ENCODE results near the gene TMEM144.

DNA sequence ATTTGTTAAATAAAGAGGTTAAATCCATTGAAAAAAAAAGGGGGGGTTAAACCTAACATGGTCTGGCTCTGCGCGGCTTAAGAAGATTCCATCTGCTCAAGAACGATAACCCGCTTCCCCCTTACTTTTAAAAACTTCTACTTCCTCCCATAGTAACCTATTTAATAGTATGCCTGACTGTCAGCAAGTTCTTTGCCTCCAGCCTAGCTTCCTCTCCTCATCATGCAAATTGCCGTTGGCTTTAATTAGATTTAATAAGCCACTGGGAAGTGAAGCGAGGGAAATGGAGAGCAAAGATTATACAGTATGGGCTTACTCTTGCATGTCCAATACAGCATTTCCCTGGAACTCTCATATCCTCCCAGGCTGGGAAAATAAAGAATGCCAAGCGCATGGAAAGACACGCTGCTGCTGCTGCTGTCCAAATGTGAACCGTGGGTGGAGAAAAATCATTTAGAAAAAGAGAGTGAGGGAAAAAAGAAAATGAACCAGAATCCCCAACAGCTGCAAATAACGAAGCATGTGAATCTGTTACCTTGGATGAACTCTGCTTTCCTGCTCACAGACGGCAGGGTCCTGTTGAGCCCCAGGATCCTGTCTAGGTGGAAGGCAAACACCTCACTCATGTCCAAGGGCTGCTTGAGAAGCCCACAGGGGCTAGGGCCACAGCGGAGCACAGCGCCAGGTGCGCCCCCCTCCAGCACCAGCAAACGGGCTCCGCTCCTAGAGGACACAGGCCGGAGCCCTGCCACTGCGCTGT lies 40.2 kb upstream of the TMEM144 start:
- TF ChIP-seq, protein P1, sequence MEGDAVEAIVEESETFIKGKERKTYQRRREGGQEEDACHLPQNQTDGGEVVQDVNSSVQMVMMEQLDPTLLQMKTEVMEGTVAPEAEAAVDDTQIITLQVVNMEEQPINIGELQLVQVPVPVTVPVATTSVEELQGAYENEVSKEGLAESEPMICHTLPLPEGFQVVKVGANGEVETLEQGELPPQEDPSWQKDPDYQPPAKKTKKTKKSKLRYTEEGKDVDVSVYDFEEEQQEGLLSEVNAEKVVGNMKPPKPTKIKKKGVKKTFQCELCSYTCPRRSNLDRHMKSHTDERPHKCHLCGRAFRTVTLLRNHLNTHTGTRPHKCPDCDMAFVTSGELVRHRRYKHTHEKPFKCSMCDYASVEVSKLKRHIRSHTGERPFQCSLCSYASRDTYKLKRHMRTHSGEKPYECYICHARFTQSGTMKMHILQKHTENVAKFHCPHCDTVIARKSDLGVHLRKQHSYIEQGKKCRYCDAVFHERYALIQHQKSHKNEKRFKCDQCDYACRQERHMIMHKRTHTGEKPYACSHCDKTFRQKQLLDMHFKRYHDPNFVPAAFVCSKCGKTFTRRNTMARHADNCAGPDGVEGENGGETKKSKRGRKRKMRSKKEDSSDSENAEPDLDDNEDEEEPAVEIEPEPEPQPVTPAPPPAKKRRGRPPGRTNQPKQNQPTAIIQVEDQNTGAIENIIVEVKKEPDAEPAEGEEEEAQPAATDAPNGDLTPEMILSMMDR (IDR thresholded peaks at IDR 0.05; ENCODE audit: low read length): no peak
- TF ChIP-seq EZH2phosphoT487 (IDR thresholded peaks at IDR 0.05; ENCODE audit: low read length): no peak
